ENCODE measurements around the gene TTC1. TPM values are rescaled to one million over a fixed set of nuclear protein-coding genes. Genes with fewer than 3 reads are reported as not detected.

The TTC1 gene
- total RNA-seq, 2 experiments from 2014 or later = 32.6 to 35.1 TPM

- Histone ChIP-seq H3K36me3 (ENCODE audit: insufficient read depth, low read length) (peaks cover 68% of the 10 kb centered on the region), H3K4me1 (ENCODE audit: insufficient read depth, low read length, poor library complexity, severe bottlenecking) (no peaks in the 10 kb centered on the region), H3K4me2 (ENCODE audit: low read length) (no peak overlapping the region), H3K79me2 (ENCODE audit: insufficient read depth, low read depth, low read length) (no peaks in the 10 kb centered on the region; the same call in 1 of the 2 replicates), H2AFZ (ENCODE audit: low read length) (no peak overlapping the region), H3K9me3 (ENCODE audit: low read length) (no peaks in the 10 kb centered on the region), H3K4me3 (ENCODE audit: low read depth, low read length, poor library complexity, severe bottlenecking) (no peak overlapping the region), H3K9me2 (ENCODE audit: insufficient read depth, low read length) (no peaks in the 10 kb centered on the region), H3K27ac (ENCODE audit: low read depth, low read length, poor library complexity, severe bottlenecking) (no peak overlapping the region), H4K20me1 (ENCODE audit: insufficient read depth, low read length) (no peaks in the 10 kb centered on the region)
- POLR2A ChIA-PET = interaction anchor here (0.6 kb wide), 1 partner anchor 323 kb away, joined by 3 read pairs; no protein-coding TSS in a partner anchor
- DNase-seq (ENCODE audit: low spot score) = no peak
- BruUV-seq (replicated peaks) = no TSS peak
- no peak for TF ChIP-seq EZH2phosphoT487 (IDR thresholded peaks at IDR 0.05; ENCODE audit: borderline replicate concordance, low read depth, low read length)
- TF ChIP-seq CTCF (conservative IDR thresholded peaks at IDR 0.05; ENCODE audit: low read length) = no peak
- CTCF ChIA-PET (ENCODE audit: unreplicated experiment) = no interaction called here
- intact Hi-C loops (cut with micrococcal nuclease; ENCODE audit: unreplicated experiment) = loop anchor here (10.0 kb wide), 1 partner anchor 175 kb away; no protein-coding TSS in a partner anchor
Measured at GRCh38 chr5:160029540-160030139, 20.7 kb downstream of the TTC1 start.

- Histone ChIP-seq H3K9me3 (ENCODE audit: low read length) (no peaks in the 10 kb centered on the region), H3K27ac (ENCODE audit: low read depth, low read length, poor library complexity, severe bottlenecking) (no peak overlapping the region), H3K79me2 (ENCODE audit: insufficient read depth, low read depth, low read length) (no peaks in the 10 kb centered on the region; the same call in 1 of the 2 replicates), H3K4me1 (ENCODE audit: insufficient read depth, low read length, poor library complexity, severe bottlenecking) (no peaks in the 10 kb centered on the region), H2AFZ (ENCODE audit: low read length) (no peak overlapping the region), H3K4me3 (ENCODE audit: low read depth, low read length, poor library complexity, severe bottlenecking) (no peak overlapping the region), H3K36me3 (ENCODE audit: insufficient read depth, low read length) (peaks cover 71% of the 10 kb centered on the region), H3K4me2 (ENCODE audit: low read length) (no peak overlapping the region), H4K20me1 (ENCODE audit: insufficient read depth, low read length) (no peaks in the 10 kb centered on the region), H3K9me2 (ENCODE audit: insufficient read depth, low read length) (no peaks in the 10 kb centered on the region)
- BruUV-seq (replicated peaks) = no TSS peak
- TF ChIP-seq EZH2phosphoT487 (IDR thresholded peaks at IDR 0.05; ENCODE audit: borderline replicate concordance, low read depth, low read length) (no peak), CTCF (conservative IDR thresholded peaks at IDR 0.05; ENCODE audit: low read length) (no peak)
- POLR2A ChIA-PET = interaction anchor here (0.6 kb wide), 1 partner anchor 75 kb away, joined by 3 read pairs; no protein-coding TSS in a partner anchor
- DNase-seq (ENCODE audit: low spot score) = no peak
- intact Hi-C loops (cut with micrococcal nuclease; ENCODE audit: unreplicated experiment) = no loop called here
- CTCF ChIA-PET (ENCODE audit: unreplicated experiment) = no interaction called here
Measured at GRCh38 chr5:160030631-160031377, 21.9 kb downstream of the TTC1 start.

Data from OCI-LY7 (cell line).